GM12878 (cell line): ENCODE results near the gene CAPN3. TPM values are rescaled to one million over a fixed set of nuclear protein-coding genes. Genes with fewer than 3 reads are reported as not detected.
A peak's percentile ranks its signal among the peaks of the same experiment; 100 is the strongest.

Experiments
- ATAC-seq: fragments of 200-7000 bp; cut with Tn5 transposase; 3 replicates; pipeline ENCODE4 v1.9.1; 2020; ENCODE audit warnings: mild to moderate bottlenecking, moderate library complexity
- BruUV-seq: library from RNA; stranded (reverse); fragments of 400-500 nt; replicated peaks from 2 replicates; lab custom pipeline; 2021; lab: Mats Ljungman, UMichigan
- CTCF ChIA-PET: fragments of 300-600 bp; sonication (Branson Sonifier 250); formaldehyde crosslinking; extraction: SDS; loops from one replicate; lab custom pipeline; 2021; ENCODE audit warnings: inconsistent platforms; lab: Yijun Ruan, JAX
- POLR2A ChIA-PET: fragments of 350-600 bp; formaldehyde crosslinking; extraction: SDS; loops from one replicate; lab custom pipeline; 2021; ENCODE audit warnings: inconsistent platforms; lab: Charles Lee
- RAD21 ChIA-PET: fragments of 300-600 bp; sonication (Branson Sonifier 250); formaldehyde crosslinking; loops from one replicate; lab custom pipeline; 2023; ENCODE audit warnings: antibody characterized with exemption; ENCODE audit not compliant: unreplicated experiment; lab: Charles Lee
- SMC1A ChIA-PET: fragments of 300-600 bp; sonication (Branson Sonifier 250); formaldehyde crosslinking; loops from one replicate; lab custom pipeline; 2023; ENCODE audit not compliant: unreplicated experiment, uncharacterized antibody; lab: Charles Lee
- DNase-seq: peaks from one replicate; pipeline ENCODE4 v3.0.0-alpha.2; 2011; ENCODE audit warnings: low read depth, low spot score
- FAIRE-seq: peaks from 3 replicates; lab custom pipeline; 2011; peaks lifted over from hg19 to GRCh38; lab: Jason Lieb, UNC
- H2AFZ ChIP-seq: 2 replicates; pipeline ENCODE4 v1.6.0; 2011; ENCODE audit warnings: low read depth, low read length, control low read depth; ENCODE audit not compliant: control insufficient read depth
- H3K27ac ChIP-seq: 2 replicates; pipeline ENCODE4 v1.5.1; 2011; ENCODE audit warnings: control low read depth; ENCODE audit not compliant: control insufficient read depth, insufficient read depth
- H3K27me3 ChIP-seq, 2 experiments: replicated peaks in 1 of 2; 2 replicates each; pipeline versions ENCODE4 v1.6.0 to v1.6.1; 2011; ENCODE audit warnings: low read length in 1 of 2; ENCODE audit not compliant: control insufficient read depth in 2 of 2, insufficient read depth in 2 of 2
- H3K36me3 ChIP-seq, 2 experiments: 2 replicates each; pipeline ENCODE4 v1.5.1; 2011; ENCODE audit warnings: low read length in 1 of 2; ENCODE audit not compliant: control insufficient read depth in 2 of 2, insufficient read depth in 2 of 2
- H3K4me1 ChIP-seq: 2 replicates; pipeline ENCODE4 v1.6.1; 2011; ENCODE audit warnings: mild to moderate bottlenecking, low read length, moderate library complexity, mixed read lengths; ENCODE audit not compliant: control insufficient read depth, insufficient read depth
- H3K4me2 ChIP-seq: 2 replicates; pipeline ENCODE4 v1.6.0; 2011; ENCODE audit warnings: control low read depth; ENCODE audit not compliant: control insufficient read depth, insufficient read depth
- H3K4me3 ChIP-seq: fragments of 200-600 bp; sonication (generic); 2 replicates; pipeline ENCODE4 v1.5.1; 2016
- H3K79me2 ChIP-seq: 2 replicates; pipeline ENCODE4 v1.6.0; 2011; ENCODE audit warnings: low read length; ENCODE audit not compliant: control insufficient read depth, insufficient read depth
- H3K9ac ChIP-seq: 2 replicates; pipeline ENCODE4 v1.8.0; 2011; ENCODE audit warnings: low read length, control low read depth, mixed read lengths; ENCODE audit not compliant: control insufficient read depth, insufficient read depth
- H3K9me3 ChIP-seq: replicated peaks from 3 replicates; pipeline ENCODE4 v1.5.1; 2011; ENCODE audit warnings: mild to moderate bottlenecking, low read length; ENCODE audit not compliant: control insufficient read depth, insufficient read depth
- H4K20me1 ChIP-seq: 2 replicates; pipeline ENCODE4 v1.6.0; 2011; ENCODE audit not compliant: control insufficient read depth, insufficient read depth
- BACH1 ChIP-seq: fragments of 450-650 bp; IDR thresholded peaks from 2 replicates; pipeline ENCODE4 v1.6.1; 2017; ENCODE audit warnings: mild to moderate bottlenecking, borderline replicate concordance
- CHD2 ChIP-seq: IDR thresholded peaks from 2 replicates; pipeline ENCODE4 v1.6.1; 2011; ENCODE audit warnings: low read depth, low read length, improper control_type of control experiment, borderline replicate concordance
- EP300 ChIP-seq, 2 experiments: fragments of 150-350 bp in 1 of 2; IDR thresholded peaks; 2 replicates each; pipeline ENCODE4 v1.6.1; 2011 to 2012; ENCODE audit warnings: low read depth in 2 of 2, low read length in 2 of 2, borderline replicate concordance in 1 of 2, improper control_type of control experiment in 1 of 2, inconsistent platforms in 1 of 2; ENCODE audit not compliant: control insufficient read depth in 1 of 2
- MYB ChIP-seq: fragments of 150-350 bp; IDR thresholded peaks from 2 replicates; pipeline ENCODE4 v1.6.1; 2014; ENCODE audit warnings: mild to moderate bottlenecking, low read depth, low read length, borderline replicate concordance
- NFIC ChIP-seq: IDR thresholded peaks from 2 replicates; pipeline ENCODE4 v1.6.1; 2012; ENCODE audit warnings: low read depth, mild to moderate bottlenecking, inconsistent platforms, low read length, moderate library complexity
- NFYA ChIP-seq: IDR thresholded peaks from 2 replicates; pipeline ENCODE4 v1.6.1; 2011; ENCODE audit warnings: low read depth, mild to moderate bottlenecking, low read length, improper control_type of control experiment, borderline replicate concordance
- POLR2AphosphoS2 ChIP-seq: IDR thresholded peaks from 2 replicates; pipeline ENCODE4 v1.6.1; 2011; ENCODE audit warnings: low read depth, mild to moderate bottlenecking, low read length, improper control_type of control experiment, moderate library complexity
- RAD21 ChIP-seq: IDR thresholded peaks from 2 replicates; pipeline ENCODE4 v1.6.1; 2011; ENCODE audit warnings: mild to moderate bottlenecking, low read depth, low read length, moderate library complexity; ENCODE audit not compliant: insufficient read depth
- SIX5 ChIP-seq: IDR thresholded peaks from 2 replicates; pipeline ENCODE4 v1.6.1; 2011; ENCODE audit warnings: mild to moderate bottlenecking, low read depth, low read length, moderate library complexity; ENCODE audit not compliant: severe bottlenecking
- SMAD1 ChIP-seq: fragments of 450-650 bp; IDR thresholded peaks from 2 replicates; pipeline ENCODE4 v1.6.1; 2018; ENCODE audit warnings: mild to moderate bottlenecking, low read depth; ENCODE audit not compliant: partially characterized antibody
- SMC3 ChIP-seq: IDR thresholded peaks from 2 replicates; pipeline ENCODE4 v1.6.1; 2011; ENCODE audit warnings: low read length, improper control_type of control experiment, borderline replicate concordance
- STAT1 ChIP-seq: fragments of 450-650 bp; conservative IDR thresholded peaks from 2 replicates; pipeline ENCODE4 v1.6.1; 2014; ENCODE audit warnings: antibody characterized with exemption, mild to moderate bottlenecking
- TCF12 ChIP-seq: IDR thresholded peaks from 2 replicates; pipeline ENCODE4 v1.6.1; 2011; ENCODE audit warnings: low read depth, mild to moderate bottlenecking, low read length
- ZNF24 ChIP-seq: fragments of 450-650 bp; IDR thresholded peaks from 2 replicates; pipeline ENCODE4 v1.6.1; 2017; ENCODE audit warnings: antibody characterized with exemption, mild to moderate bottlenecking
- WGBS: methylation state at CpG from one replicate; pipeline ENCODE4 v1.1.6; 2016; ENCODE audit warnings: low lambda C conversion rate; ENCODE audit not compliant: insufficient replicate concordance, insufficient coverage; ENCODE audit errors: missing lambda C conversion rate; 5-methylcytosine and 5-hydroxymethylcytosine counted together
- in situ Hi-C: fragments of 300-500 bp; cut with MboI; formaldehyde crosslinking; loops from 9 replicates; pipeline ENCODE4 v1.14.3; 2018; ENCODE audit warnings: mixed read lengths
- intact Hi-C: fragments of 100-400 bp; cut with micrococcal nuclease; formaldehyde crosslinking; loops from one replicate; pipeline ENCODE4 v1.14.2; 2022; ENCODE audit not compliant: unreplicated experiment
- polyA plus RNA-seq, 11 experiments: library from polyadenylated mRNA; depleted of rRNA in 4 of 11; unstranded in 6 of 11; stranded (reverse) in 5 of 11; fragments of >200 nt; fragmentation: Nextera tagmentation in 4 of 11; fragmentation: Illumina TruSeq in 1 of 11; extraction: Ambion mirVana in 4 of 11; extraction: Trizol in 1 of 11; gene quantifications; 1 replicate in 1 of 11; 2 replicates in 10 of 11; pipeline versions ENCODE4 v1.2.1 to v1.2.3, GENCODE V29; 2011 to 2016; ENCODE audit warnings: inconsistent platforms in 2 of 11, missing spikeins in 2 of 11, low read depth in 1 of 11
- total RNA-seq, 4 experiments: library from RNA; depleted of rRNA in 3 of 4; stranded (reverse); fragments of >200 nt in 3 of 4; fragmentation: Illumina TruSeq in 1 of 4; extraction: Trizol in 1 of 4; gene quantifications; 2 replicates each; pipeline versions ENCODE4 v1.2.1 to v1.2.3, GENCODE V29; 2013 to 2021
- TF ChIP-seq, protein P1 (sequence below): fragments of 450-650 bp; IDR thresholded peaks from 2 replicates; pipeline ENCODE4 v1.6.1; 2018; ENCODE audit warnings: mild to moderate bottlenecking, low read depth, moderate library complexity; ENCODE audit not compliant: partially characterized antibody
- TF ChIP-seq, protein P2 (sequence below): IDR thresholded peaks from 2 replicates; pipeline ENCODE4 v1.6.1; 2012; ENCODE audit warnings: low read depth, low read length, improper control_type of control experiment
- TF ChIP-seq, protein P3 (sequence below), 3 experiments: IDR thresholded peaks in 2 of 3; conservative IDR thresholded peaks in 1 of 3; 2 replicates each; pipeline ENCODE4 v1.5.1; 2011; ENCODE audit warnings: low read depth in 3 of 3, low read length in 3 of 3, mild to moderate bottlenecking in 3 of 3, control low read depth in 2 of 3, moderate library complexity in 2 of 3, inconsistent platforms in 1 of 3, mixed read lengths in 1 of 3; ENCODE audit not compliant: control insufficient read depth in 2 of 3, insufficient read depth in 1 of 3; ENCODE audit errors: extremely low read depth in 1 of 3

CAPN3 gene
- total and polyA plus RNA-seq, 10 of the 15 experiments (the other 5 are each of a cell fraction or from before 2014, with no cell fraction given) = 1.1 to 3.8 (median 2.4) TPM

DNA sequence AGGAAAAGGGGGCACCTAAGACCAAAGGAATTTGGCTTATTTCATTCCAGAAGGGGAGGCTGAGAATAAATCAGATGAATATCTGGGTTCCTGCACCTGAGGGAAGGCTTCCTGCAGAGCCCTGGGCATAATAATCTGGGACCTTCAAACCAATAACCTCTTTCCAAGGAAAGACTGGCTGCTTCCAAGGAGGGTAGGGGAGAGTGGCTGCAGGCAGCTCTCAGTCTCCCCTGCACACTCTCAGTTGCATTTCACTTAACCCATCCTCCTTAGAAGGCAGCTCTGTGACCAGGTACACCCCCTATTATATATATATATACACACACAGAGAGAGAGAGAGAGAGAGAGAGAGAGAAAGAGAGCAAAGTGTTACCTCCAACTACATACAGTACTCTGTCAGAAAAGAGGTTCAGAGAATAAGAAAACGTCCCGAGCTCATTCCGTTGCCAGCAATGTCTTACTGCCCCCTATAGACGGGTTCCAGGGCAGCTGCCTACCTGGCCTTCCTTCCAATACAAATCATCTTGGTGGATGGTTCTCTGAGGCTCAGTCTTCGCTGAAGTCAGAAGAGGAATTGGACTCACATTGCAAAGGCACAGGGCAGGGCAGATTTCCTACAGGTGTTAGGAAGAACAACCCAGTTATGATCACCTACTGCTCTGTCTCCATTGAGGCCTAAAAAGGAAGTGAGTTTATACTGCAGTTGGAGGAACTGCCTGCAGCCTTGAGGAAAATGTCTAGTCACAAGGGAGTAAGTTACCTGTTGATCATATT, 26.1 kb downstream of the CAPN3 start:
- H2AFZ ChIP-seq = no peak overlapping the region; the same call in 1 of the 2 replicates
- WGBS = 34% methylated on average over 5 of the region's 5 CpGs
- H3K27ac ChIP-seq = no peak overlapping the region
- H4K20me1 ChIP-seq = no peaks in the 10 kb centered on the region
- ChIA-PET SMC1A (interaction anchor here (0.6 to 1.7 kb wide), 8 partner anchors 9 to 281 kb away, joined by 3 to 5 read pairs (median 3); no protein-coding TSS in a partner anchor), POLR2A (no interaction called here), CTCF (interaction anchor here (0.5 to 2.6 kb wide), 20 partner anchors 9 to 1637 kb away, joined by 3 to 13 read pairs (median 4); no protein-coding TSS in a partner anchor), RAD21 (interaction anchor here (0.7 to 1.3 kb wide), 7 partner anchors 37 to 527 kb away, joined by 3 to 4 read pairs (median 3); no protein-coding TSS in a partner anchor)
- intact Hi-C loops (no loop called here), in situ Hi-C loops (no loop called here)
- H3K9me3 ChIP-seq = no peaks in the 10 kb centered on the region
- ATAC-seq (peak; percentile 93), FAIRE-seq (peak; percentile 41), DNase-seq (no peak)
- no peaks in the 10 kb centered on the region for H3K79me2 ChIP-seq
- no peaks in the 10 kb centered on the region for H3K27me3 ChIP-seq
- H3K4me3 ChIP-seq = no peak overlapping the region
- H3K9ac ChIP-seq = no peak overlapping the region
- no peaks in the 10 kb centered on the region for H3K4me1 ChIP-seq
- BruUV-seq = no TSS peak
- H3K4me2 ChIP-seq = no peak overlapping the region
- H3K36me3 ChIP-seq = no peaks in the 10 kb centered on the region
- no peak for TF ChIP-seq MYB
- no peak for TF ChIP-seq ZNF24
- TF ChIP-seq NFIC = no peak
- TF ChIP-seq BACH1 = no peak
- TF ChIP-seq, protein P1, sequence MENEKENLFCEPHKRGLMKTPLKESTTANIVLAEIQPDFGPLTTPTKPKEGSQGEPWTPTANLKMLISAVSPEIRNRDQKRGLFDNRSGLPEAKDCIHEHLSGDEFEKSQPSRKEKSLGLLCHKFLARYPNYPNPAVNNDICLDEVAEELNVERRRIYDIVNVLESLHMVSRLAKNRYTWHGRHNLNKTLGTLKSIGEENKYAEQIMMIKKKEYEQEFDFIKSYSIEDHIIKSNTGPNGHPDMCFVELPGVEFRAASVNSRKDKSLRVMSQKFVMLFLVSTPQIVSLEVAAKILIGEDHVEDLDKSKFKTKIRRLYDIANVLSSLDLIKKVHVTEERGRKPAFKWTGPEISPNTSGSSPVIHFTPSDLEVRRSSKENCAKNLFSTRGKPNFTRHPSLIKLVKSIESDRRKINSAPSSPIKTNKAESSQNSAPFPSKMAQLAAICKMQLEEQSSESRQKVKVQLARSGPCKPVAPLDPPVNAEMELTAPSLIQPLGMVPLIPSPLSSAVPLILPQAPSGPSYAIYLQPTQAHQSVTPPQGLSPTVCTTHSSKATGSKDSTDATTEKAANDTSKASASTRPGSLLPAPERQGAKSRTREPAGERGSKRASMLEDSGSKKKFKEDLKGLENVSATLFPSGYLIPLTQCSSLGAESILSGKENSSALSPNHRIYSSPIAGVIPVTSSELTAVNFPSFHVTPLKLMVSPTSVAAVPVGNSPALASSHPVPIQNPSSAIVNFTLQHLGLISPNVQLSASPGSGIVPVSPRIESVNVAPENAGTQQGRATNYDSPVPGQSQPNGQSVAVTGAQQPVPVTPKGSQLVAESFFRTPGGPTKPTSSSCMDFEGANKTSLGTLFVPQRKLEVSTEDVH = no peak
- TF ChIP-seq NFYA = no peak
- TF ChIP-seq SMC3 = peak; percentile 32; the same call in 1 of the 2 replicates
- TF ChIP-seq, protein P2, sequence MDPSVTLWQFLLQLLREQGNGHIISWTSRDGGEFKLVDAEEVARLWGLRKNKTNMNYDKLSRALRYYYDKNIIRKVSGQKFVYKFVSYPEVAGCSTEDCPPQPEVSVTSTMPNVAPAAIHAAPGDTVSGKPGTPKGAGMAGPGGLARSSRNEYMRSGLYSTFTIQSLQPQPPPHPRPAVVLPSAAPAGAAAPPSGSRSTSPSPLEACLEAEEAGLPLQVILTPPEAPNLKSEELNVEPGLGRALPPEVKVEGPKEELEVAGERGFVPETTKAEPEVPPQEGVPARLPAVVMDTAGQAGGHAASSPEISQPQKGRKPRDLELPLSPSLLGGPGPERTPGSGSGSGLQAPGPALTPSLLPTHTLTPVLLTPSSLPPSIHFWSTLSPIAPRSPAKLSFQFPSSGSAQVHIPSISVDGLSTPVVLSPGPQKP = no peak
- TF ChIP-seq TCF12 = no peak
- peak; percentile 71 for TF ChIP-seq RAD21
- TF ChIP-seq SIX5 = no peak
- no peak for TF ChIP-seq CHD2
- TF ChIP-seq, protein P3, sequence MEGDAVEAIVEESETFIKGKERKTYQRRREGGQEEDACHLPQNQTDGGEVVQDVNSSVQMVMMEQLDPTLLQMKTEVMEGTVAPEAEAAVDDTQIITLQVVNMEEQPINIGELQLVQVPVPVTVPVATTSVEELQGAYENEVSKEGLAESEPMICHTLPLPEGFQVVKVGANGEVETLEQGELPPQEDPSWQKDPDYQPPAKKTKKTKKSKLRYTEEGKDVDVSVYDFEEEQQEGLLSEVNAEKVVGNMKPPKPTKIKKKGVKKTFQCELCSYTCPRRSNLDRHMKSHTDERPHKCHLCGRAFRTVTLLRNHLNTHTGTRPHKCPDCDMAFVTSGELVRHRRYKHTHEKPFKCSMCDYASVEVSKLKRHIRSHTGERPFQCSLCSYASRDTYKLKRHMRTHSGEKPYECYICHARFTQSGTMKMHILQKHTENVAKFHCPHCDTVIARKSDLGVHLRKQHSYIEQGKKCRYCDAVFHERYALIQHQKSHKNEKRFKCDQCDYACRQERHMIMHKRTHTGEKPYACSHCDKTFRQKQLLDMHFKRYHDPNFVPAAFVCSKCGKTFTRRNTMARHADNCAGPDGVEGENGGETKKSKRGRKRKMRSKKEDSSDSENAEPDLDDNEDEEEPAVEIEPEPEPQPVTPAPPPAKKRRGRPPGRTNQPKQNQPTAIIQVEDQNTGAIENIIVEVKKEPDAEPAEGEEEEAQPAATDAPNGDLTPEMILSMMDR (IDR thresholded peaks at IDR 0.05 in 2 of 3, conservative IDR thresholded peaks at IDR 0.05 in 1 of 3; ENCODE audit: control insufficient read depth in 2 of 3, extremely low read depth in 1 of 3, insufficient read depth in 1 of 3, low read depth in 3 of 3, low read length in 3 of 3) = peak; percentile 67 to 80 (median 74)
- no peak for TF ChIP-seq EP300 (IDR thresholded peaks at IDR 0.05; ENCODE audit: borderline replicate concordance in 1 of 2, control insufficient read depth in 1 of 2, low read depth in 2 of 2, low read length in 2 of 2)
- no peak for TF ChIP-seq POLR2AphosphoS2
- no peak for TF ChIP-seq STAT1
- TF ChIP-seq SMAD1 = no peak
